Astrocyte (in vitro differentiated cells and primary cell): ENCODE results near the gene WARS2.

Source experiments
- EZH2 ChIP-seq: IDR thresholded peaks from 2 replicates; pipeline ENCODE4 v1.6.1; 2012; ENCODE audit warnings: mild to moderate bottlenecking, low read length, inconsistent platforms; ENCODE audit not compliant: insufficient read depth
- TF ChIP-seq, protein P1 (sequence below): IDR thresholded peaks from 2 replicates; pipeline ENCODE4 v1.5.1; 2011; ENCODE audit warnings: low read depth, mild to moderate bottlenecking, inconsistent platforms, low read length, moderate library complexity; ENCODE audit not compliant: insufficient read depth

DNA sequence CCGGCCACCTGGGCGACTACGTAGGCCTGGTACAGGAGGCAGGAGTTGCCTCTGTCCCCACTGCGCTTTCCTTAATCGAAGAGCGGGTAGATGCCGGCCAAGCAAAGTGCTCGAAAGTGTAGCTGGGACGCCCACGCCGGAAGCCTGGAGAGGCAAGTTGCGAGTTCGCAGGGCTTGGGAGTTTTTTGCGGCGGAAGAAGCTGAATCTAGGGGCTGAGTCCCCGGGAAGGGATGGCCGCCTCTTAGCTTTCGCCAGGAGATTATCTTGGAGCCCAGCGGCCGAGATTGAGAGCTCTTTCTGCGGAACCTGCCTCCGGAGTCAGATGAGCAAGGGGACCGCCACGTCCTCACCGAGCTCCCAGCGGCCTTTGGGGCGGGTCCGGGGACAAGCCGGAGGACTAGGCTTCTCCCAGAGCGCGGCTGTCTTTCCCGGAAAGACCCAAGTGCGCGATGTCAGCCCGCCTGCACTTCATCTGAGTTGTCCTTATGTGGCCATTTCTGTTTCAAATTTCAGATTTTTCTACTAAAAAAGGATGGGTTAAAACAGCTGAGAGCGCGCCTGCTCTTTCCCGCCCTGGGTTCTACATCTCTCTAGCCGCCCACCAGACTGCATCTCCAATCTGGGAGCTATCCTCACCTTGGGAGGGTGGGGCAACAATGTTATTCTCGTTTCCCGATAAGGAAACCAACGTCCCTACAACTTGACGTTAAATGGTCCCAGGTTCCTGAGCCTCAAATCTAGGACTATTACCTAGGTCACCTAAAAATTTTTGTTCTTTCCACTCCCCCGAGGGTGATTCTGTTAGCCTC, 139.9 kb downstream of the WARS2 start:
- TF ChIP-seq, protein P1, sequence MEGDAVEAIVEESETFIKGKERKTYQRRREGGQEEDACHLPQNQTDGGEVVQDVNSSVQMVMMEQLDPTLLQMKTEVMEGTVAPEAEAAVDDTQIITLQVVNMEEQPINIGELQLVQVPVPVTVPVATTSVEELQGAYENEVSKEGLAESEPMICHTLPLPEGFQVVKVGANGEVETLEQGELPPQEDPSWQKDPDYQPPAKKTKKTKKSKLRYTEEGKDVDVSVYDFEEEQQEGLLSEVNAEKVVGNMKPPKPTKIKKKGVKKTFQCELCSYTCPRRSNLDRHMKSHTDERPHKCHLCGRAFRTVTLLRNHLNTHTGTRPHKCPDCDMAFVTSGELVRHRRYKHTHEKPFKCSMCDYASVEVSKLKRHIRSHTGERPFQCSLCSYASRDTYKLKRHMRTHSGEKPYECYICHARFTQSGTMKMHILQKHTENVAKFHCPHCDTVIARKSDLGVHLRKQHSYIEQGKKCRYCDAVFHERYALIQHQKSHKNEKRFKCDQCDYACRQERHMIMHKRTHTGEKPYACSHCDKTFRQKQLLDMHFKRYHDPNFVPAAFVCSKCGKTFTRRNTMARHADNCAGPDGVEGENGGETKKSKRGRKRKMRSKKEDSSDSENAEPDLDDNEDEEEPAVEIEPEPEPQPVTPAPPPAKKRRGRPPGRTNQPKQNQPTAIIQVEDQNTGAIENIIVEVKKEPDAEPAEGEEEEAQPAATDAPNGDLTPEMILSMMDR = no peak
- TF ChIP-seq EZH2 = no peak
